Keratinocyte (primary cell): ENCODE data around the gene SLC16A2. TPM values are rescaled to one million over a fixed set of nuclear protein-coding genes. Genes with fewer than 3 reads are reported as not detected.

Source experiments
- DNase-seq: peaks from one replicate; pipeline ENCODE4 v3.0.0-alpha.2; 2011; ENCODE audit warnings: low read depth, missing footprints, low spot score
- FAIRE-seq: peaks from 2 replicates; lab custom pipeline; 2011; peaks lifted over from hg19 to GRCh38; lab: Jason Lieb, UNC
- H2AFZ ChIP-seq: 2 replicates; pipeline ENCODE4 v1.6.0; 2012; ENCODE audit warnings: low read length, control low read depth, inconsistent platforms; ENCODE audit not compliant: control insufficient read depth
- H3K27ac ChIP-seq: 2 replicates; pipeline ENCODE4 v1.5.1; 2011; ENCODE audit warnings: low read length; ENCODE audit not compliant: control insufficient read depth, insufficient read depth
- H3K27me3 ChIP-seq: 3 replicates; pipeline ENCODE4 v1.6.0; 2011; ENCODE audit warnings: low read length; ENCODE audit not compliant: control insufficient read depth, insufficient read depth; ENCODE audit errors: extremely low read depth
- H3K36me3 ChIP-seq, 2 experiments: 2 replicates in 1 of 2; 3 replicates in 1 of 2; pipeline ENCODE4 v1.5.1; 2011; ENCODE audit warnings: low read length in 2 of 2, mild to moderate bottlenecking in 1 of 2; ENCODE audit not compliant: control insufficient read depth in 2 of 2, insufficient read depth in 2 of 2; ENCODE audit errors: extremely low read depth in 1 of 2
- H3K4me1 ChIP-seq: 3 replicates; pipeline ENCODE4 v1.5.1; 2011; ENCODE audit warnings: low read length; ENCODE audit not compliant: control insufficient read depth, insufficient read depth; ENCODE audit errors: extremely low read depth
- H3K4me2 ChIP-seq: 3 replicates; pipeline ENCODE4 v1.6.0; 2011; ENCODE audit warnings: low read depth, low read length; ENCODE audit not compliant: control insufficient read depth, insufficient read depth; ENCODE audit errors: extremely low read depth
- H3K4me3 ChIP-seq, 3 experiments: fragments of 200-600 bp in 1 of 3; sonication (generic) in 1 of 3; 2 replicates in 2 of 3; 3 replicates in 1 of 3; pipeline ENCODE4 v1.5.1; 2011 to 2016; ENCODE audit warnings: low read length in 3 of 3, mild to moderate bottlenecking in 3 of 3, control low read depth in 2 of 3, inconsistent platforms in 1 of 3, low read depth in 1 of 3, mixed read lengths in 1 of 3, mixed run types in 1 of 3, moderate library complexity in 1 of 3; ENCODE audit not compliant: control insufficient read depth in 2 of 3, insufficient read depth in 2 of 3; ENCODE audit errors: extremely low read depth in 1 of 3
- H3K79me2 ChIP-seq: 2 replicates; pipeline ENCODE4 v1.6.0; 2012; ENCODE audit warnings: low read length; ENCODE audit not compliant: control insufficient read depth, insufficient read depth
- H3K9ac ChIP-seq: 3 replicates; pipeline ENCODE4 v1.6.0; 2011; ENCODE audit warnings: low read length; ENCODE audit not compliant: control insufficient read depth, insufficient read depth; ENCODE audit errors: extremely low read depth
- H3K9me1 ChIP-seq: 3 replicates; pipeline ENCODE4 v1.6.0; 2011; ENCODE audit warnings: low read length; ENCODE audit not compliant: control insufficient read depth, insufficient read depth; ENCODE audit errors: extremely low read depth
- H3K9me3 ChIP-seq: 2 replicates; pipeline ENCODE4 v1.5.1; 2012; ENCODE audit warnings: low read depth, low read length; ENCODE audit not compliant: control insufficient read depth
- H4K20me1 ChIP-seq: 3 replicates; pipeline ENCODE4 v1.6.0; 2011; ENCODE audit warnings: low read length; ENCODE audit not compliant: control insufficient read depth, insufficient read depth; ENCODE audit errors: extremely low read depth
- EZH2 ChIP-seq: IDR thresholded peaks from one replicate; pipeline ENCODE4 v1.6.1; 2012; ENCODE audit warnings: inconsistent platforms, mild to moderate bottlenecking, low read length, moderate library complexity
- dilution Hi-C: fragments of 300-500 bp; cut with MboI; formaldehyde crosslinking; loops from one replicate; pipeline ENCODE4 v1.7.0; 2020; ENCODE audit warnings: low sequenced_read_pairs; ENCODE audit not compliant: extremely low pct_ligation_motif_present
- polyA plus RNA-seq, 5 experiments: library from polyadenylated mRNA; depleted of rRNA in 3 of 5; stranded (reverse) in 3 of 5; stranded (forward) in 1 of 5; unstranded in 1 of 5; fragments of >200 nt; gene quantifications; 1 replicate in 1 of 5; 2 replicates in 3 of 5; 3 replicates in 1 of 5; pipeline versions ENCODE4 v1.2.1 to v1.2.3, GENCODE V29; 2011 to 2012; ENCODE audit warnings: missing spikeins in 2 of 5, low read depth in 1 of 5, low replicate concordance in 1 of 5
- TF ChIP-seq, protein P1 (sequence below), 3 experiments: IDR thresholded peaks in 1 of 3; conservative IDR thresholded peaks in 1 of 3; optimal IDR thresholded peaks in 1 of 3; 2 replicates in 2 of 3; 3 replicates in 1 of 3; pipeline versions ENCODE3 to v1.5.1; 2011; ENCODE audit warnings: low read length in 3 of 3, mild to moderate bottlenecking in 3 of 3, moderate library complexity in 2 of 3, control low read depth in 1 of 3, inconsistent platforms in 1 of 3; ENCODE audit not compliant: insufficient read depth in 2 of 3; ENCODE audit errors: extremely low read depth in 1 of 3

SLC16A2 gene
- polyA plus RNA-seq, 1 donor (not counting 4 experiments of a cell fraction or from before 2014, with no cell fraction given), result 38.4 TPM

- Histone ChIP-seq H3K9me3 (no peaks in the 10 kb centered on the region), H3K4me1 (peaks cover 5% of the 10 kb centered on the region), H2AFZ (no peak overlapping the region), H3K27ac (no peak overlapping the region), H3K79me2 (no peaks in the 10 kb centered on the region), H3K27me3 (no peaks in the 10 kb centered on the region), H3K36me3 (peaks cover 0 to 1% of the 10 kb centered on the region in 2 experiments), H4K20me1 (no peaks in the 10 kb centered on the region), H3K4me3 (no peak overlapping the region), H3K9ac (no peak overlapping the region), H3K9me1 (no peaks in the 10 kb centered on the region), H3K4me2 (no peak overlapping the region)
- DNase-seq, result no peak
- no peak for TF ChIP-seq EZH2
- TF ChIP-seq, protein P1, sequence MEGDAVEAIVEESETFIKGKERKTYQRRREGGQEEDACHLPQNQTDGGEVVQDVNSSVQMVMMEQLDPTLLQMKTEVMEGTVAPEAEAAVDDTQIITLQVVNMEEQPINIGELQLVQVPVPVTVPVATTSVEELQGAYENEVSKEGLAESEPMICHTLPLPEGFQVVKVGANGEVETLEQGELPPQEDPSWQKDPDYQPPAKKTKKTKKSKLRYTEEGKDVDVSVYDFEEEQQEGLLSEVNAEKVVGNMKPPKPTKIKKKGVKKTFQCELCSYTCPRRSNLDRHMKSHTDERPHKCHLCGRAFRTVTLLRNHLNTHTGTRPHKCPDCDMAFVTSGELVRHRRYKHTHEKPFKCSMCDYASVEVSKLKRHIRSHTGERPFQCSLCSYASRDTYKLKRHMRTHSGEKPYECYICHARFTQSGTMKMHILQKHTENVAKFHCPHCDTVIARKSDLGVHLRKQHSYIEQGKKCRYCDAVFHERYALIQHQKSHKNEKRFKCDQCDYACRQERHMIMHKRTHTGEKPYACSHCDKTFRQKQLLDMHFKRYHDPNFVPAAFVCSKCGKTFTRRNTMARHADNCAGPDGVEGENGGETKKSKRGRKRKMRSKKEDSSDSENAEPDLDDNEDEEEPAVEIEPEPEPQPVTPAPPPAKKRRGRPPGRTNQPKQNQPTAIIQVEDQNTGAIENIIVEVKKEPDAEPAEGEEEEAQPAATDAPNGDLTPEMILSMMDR (optimal IDR thresholded peaks at IDR 0.05 in 1 of 3, IDR thresholded peaks at IDR 0.05 in 1 of 3, conservative IDR thresholded peaks at IDR 0.05 in 1 of 3; ENCODE audit: extremely low read depth in 1 of 3, insufficient read depth in 2 of 3, low read length in 3 of 3), result no peak
- dilution Hi-C loops, result no loop called here
- FAIRE-seq, result no peak
Observed at GRCh38 chrX:74519870-74520269, 98.6 kb downstream of the SLC16A2 start.

DNA sequence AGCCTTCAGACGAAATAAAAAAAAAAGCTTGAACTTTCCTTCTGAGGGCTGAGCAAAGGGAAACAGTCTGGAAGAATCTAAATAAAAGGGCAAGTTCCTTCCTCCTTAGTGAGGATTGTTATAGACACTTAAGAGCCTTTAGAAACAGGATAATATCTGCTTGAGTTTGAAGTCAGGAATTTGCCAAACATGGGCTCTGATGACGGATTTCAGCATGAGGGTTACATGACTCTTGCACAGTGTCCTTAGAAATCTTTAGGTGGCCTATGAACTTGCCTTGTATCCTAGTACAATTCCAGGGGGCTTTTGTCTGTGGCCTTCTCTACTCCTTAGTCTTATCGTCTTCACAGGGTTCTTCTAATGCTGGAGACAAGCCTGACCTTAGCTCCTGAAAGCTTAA is 99.0 kb downstream of the SLC16A2 start:
- Histone ChIP-seq H3K27ac (no peak overlapping the region), H3K36me3 (peaks cover 0 to 1% of the 10 kb centered on the region in 2 experiments), H4K20me1 (no peaks in the 10 kb centered on the region), H3K9me1 (no peaks in the 10 kb centered on the region), H3K27me3 (no peaks in the 10 kb centered on the region), H3K4me1 (peaks cover 5% of the 10 kb centered on the region), H3K9ac (no peak overlapping the region), H2AFZ (no peak overlapping the region), H3K4me2 (no peak overlapping the region), H3K9me3 (no peaks in the 10 kb centered on the region), H3K79me2 (no peaks in the 10 kb centered on the region), H3K4me3 (no peak overlapping the region)
- dilution Hi-C loops, result no loop called here
- DNase-seq (no peak), FAIRE-seq (no peak)
- TF ChIP-seq, protein P1 (optimal IDR thresholded peaks at IDR 0.05 in 1 of 3, IDR thresholded peaks at IDR 0.05 in 1 of 3, conservative IDR thresholded peaks at IDR 0.05 in 1 of 3; ENCODE audit: extremely low read depth in 1 of 3, insufficient read depth in 2 of 3, low read length in 3 of 3), result no peak
- TF ChIP-seq EZH2, result no peak
